C4-2B (cell line): ENCODE measurements around the gene PWP1.

Experiments used
- CTCF ChIP-seq: fragments of 450-650 bp; conservative IDR thresholded peaks from 2 replicates; pipeline ENCODE4 v1.5.1; 2017; ENCODE audit warnings: mild to moderate bottlenecking
- ZFX ChIP-seq: fragments of 450-650 bp; IDR thresholded peaks from 2 replicates; pipeline ENCODE4 v1.6.1; 2017

DNA sequence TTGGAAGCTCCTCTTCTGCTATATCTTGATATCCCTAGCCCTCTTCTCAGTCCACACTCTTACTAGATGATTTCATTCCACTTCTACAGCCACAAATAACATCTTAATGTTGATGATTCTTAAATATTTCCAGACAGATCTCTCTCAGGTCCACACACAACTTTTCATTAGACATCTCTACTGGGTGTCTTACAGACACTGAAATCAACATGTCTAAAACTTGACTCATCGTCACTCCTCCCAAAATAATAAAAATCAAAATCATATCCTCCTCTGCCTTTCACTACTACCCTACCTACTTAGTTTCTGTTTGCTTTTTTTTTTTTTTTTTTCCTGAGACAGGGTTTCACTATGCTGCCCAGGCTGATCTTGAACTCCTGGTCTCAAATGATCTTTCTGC is 63.5 kb downstream of the PWP1 start:
- TF ChIP-seq CTCF (no peak), ZFX (no peak)
